Mucosa of descending colon (tissue), 3 donors: ENCODE measurements around the gene YAP1. TPM values are rescaled to one million over a fixed set of nuclear protein-coding genes. Genes with fewer than 3 reads are reported as not detected.

ENCODE experiments used
- ATAC-seq: fragments of 200-7000 bp; cut with Tn5 transposase; one replicate; pipeline ENCODE4 v1.9.1; 2020; ENCODE audit warnings: mild to moderate bottlenecking, moderate library complexity
- DNase-seq, 3 donors: peaks; one replicate each; pipeline ENCODE4 v3.0.0-alpha.2; 2020
- H3K36me3 ChIP-seq: fragments of 200-600 bp; one replicate; pipeline ENCODE4 v1.8.0; 2021; ENCODE audit warnings: low read depth, mild to moderate bottlenecking
- H3K4me1 ChIP-seq: fragments of 200-600 bp; one replicate; pipeline ENCODE4 v1.8.0; 2021; ENCODE audit warnings: low read depth, mild to moderate bottlenecking
- H3K4me3 ChIP-seq: fragments of 200-600 bp; one replicate; pipeline ENCODE4 v1.8.0; 2021; ENCODE audit warnings: mild to moderate bottlenecking
- H3K9me3 ChIP-seq: fragments of 200-600 bp; one replicate; pipeline ENCODE4 v1.8.0; 2021; ENCODE audit warnings: mild to moderate bottlenecking
- intact Hi-C, 2 donors: fragments of 100-400 bp; cut with DNase I in 1 of 2; cut with micrococcal nuclease in 1 of 2; formaldehyde crosslinking; loops; one replicate each; pipeline versions ENCODE4 v1.11.0 to v1.11.1; 2022; cut with DNase I, micrococcal nuclease
- total RNA-seq, 3 donors: library from RNA; stranded (reverse); fragmentation: NEBNext Ultra II Directional in 2 of 3; extraction: Animal tissue kit (Norgen Biotek cat#: 25700) in 2 of 3; gene quantifications; one replicate each; pipeline versions ENCODE4 v1.2.1 to v1.2.4, GENCODE V29; 2021 to 2023
- TF ChIP-seq, protein P1 (sequence below): fragments of 200-600 bp; IDR thresholded peaks from one replicate; pipeline ENCODE4 v1.8.0; 2022; ENCODE audit warnings: antibody characterized with exemption, mild to moderate bottlenecking
- donor health status: DM: no; HTN: no; CAD: no; lungs with moderate emphysema.
- donor health status: DM: no; HTN: no; CAD: no.
- donor health status: DM: no; HTN: yes; CAD: no.

The YAP1 gene
- total RNA-seq, 3 donors from 2014 or later, result 41.3 to 126 (median 52.2) TPM

DNA sequence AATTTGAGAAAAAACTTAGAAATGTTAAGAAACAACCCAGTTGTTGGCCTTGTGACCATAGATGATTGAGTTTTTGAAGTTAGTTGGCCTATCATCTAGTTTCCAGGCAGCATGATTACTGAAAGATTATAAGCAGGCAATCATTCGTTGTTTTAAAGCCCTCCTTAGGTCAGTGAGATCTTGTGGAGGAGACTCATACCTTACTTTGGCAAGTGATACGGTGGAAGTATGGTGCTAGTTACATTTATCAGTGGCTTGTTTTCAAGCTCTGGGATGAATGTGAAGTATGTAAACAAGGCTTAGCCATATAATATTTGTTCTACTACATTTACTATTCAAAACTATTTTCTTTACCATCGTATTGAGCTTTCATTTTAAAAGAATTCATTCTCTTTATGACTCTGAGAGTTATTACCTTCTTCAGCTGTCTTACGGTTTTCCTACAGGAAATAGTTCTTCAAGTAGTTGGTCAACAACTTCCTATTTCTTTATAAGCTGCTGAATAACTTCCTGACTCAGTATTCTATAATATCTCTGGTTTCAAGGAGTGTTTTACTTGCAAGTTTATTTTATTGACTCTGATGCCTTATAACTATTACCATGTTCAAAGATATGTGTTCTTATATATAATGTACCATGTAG, 7.3 kb downstream of the YAP1 start:
- TF ChIP-seq, protein P1, sequence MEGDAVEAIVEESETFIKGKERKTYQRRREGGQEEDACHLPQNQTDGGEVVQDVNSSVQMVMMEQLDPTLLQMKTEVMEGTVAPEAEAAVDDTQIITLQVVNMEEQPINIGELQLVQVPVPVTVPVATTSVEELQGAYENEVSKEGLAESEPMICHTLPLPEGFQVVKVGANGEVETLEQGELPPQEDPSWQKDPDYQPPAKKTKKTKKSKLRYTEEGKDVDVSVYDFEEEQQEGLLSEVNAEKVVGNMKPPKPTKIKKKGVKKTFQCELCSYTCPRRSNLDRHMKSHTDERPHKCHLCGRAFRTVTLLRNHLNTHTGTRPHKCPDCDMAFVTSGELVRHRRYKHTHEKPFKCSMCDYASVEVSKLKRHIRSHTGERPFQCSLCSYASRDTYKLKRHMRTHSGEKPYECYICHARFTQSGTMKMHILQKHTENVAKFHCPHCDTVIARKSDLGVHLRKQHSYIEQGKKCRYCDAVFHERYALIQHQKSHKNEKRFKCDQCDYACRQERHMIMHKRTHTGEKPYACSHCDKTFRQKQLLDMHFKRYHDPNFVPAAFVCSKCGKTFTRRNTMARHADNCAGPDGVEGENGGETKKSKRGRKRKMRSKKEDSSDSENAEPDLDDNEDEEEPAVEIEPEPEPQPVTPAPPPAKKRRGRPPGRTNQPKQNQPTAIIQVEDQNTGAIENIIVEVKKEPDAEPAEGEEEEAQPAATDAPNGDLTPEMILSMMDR, result no peak
- intact Hi-C loops, result no loop called here
- H3K4me1 ChIP-seq, result peaks cover 42% of the 10 kb centered on the region
- no peaks in the 10 kb centered on the region for H3K36me3 ChIP-seq
- H3K4me3 ChIP-seq, result no peak overlapping the region
- no peaks in the 10 kb centered on the region for H3K9me3 ChIP-seq
- ATAC-seq (no peak), DNase-seq (no peak)

DNA sequence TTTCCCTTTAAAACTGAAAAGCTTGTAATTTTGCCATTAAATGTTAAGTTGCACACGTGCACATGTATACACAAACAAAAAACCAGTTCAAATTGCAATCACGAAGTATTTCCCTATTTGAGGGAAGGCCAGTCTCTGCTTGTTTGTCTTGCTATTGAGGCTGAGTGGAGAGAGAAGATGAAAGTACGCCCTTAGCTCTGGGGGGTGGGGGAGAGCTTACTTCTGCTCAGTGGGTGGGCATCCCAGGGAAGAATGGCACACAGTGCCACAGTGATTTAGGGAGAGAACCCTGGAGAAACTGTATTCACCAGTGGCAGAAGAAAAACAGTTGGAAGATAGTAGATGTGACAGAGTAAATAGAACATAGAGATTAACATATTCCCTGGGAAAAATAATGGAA, 8.7 kb downstream of the YAP1 start:
- no peak for ATAC-seq
- no peaks in the 10 kb centered on the region for H3K9me3 ChIP-seq
- DNase-seq, result no peak
- H3K4me1 ChIP-seq, result peaks cover 42% of the 10 kb centered on the region
- H3K4me3 ChIP-seq, result no peak overlapping the region
- intact Hi-C loops, result no loop called here
- TF ChIP-seq, protein P1, result no peak
- H3K36me3 ChIP-seq, result no peaks in the 10 kb centered on the region

DNA sequence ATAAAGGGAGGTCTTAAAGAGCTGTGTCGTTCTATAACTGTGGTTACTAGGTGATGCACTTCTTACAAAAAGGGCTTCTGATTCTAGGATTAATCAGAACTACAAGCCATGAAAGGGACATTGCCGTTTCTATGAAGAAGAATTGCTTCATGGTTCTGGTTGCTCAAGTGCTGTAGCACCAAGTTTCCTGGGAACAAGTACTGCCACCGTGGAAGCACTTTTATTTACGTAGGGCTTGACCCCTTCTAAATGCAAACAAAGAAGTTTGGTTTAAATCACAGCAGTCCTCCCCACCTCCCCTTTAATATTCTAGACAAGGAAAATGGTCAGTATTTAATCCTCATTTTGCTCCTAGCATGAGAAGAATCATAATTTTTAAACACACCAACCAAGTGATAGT, 9.8 kb downstream of the YAP1 start:
- Histone ChIP-seq H3K9me3 (no peaks in the 10 kb centered on the region), H3K4me3 (no peak overlapping the region), H3K36me3 (no peaks in the 10 kb centered on the region), H3K4me1 (peaks cover 41% of the 10 kb centered on the region)
- DNase-seq, result no peak
- intact Hi-C loops, result no loop called here
- ATAC-seq, result no peak
- TF ChIP-seq, protein P1, result no peak

DNA sequence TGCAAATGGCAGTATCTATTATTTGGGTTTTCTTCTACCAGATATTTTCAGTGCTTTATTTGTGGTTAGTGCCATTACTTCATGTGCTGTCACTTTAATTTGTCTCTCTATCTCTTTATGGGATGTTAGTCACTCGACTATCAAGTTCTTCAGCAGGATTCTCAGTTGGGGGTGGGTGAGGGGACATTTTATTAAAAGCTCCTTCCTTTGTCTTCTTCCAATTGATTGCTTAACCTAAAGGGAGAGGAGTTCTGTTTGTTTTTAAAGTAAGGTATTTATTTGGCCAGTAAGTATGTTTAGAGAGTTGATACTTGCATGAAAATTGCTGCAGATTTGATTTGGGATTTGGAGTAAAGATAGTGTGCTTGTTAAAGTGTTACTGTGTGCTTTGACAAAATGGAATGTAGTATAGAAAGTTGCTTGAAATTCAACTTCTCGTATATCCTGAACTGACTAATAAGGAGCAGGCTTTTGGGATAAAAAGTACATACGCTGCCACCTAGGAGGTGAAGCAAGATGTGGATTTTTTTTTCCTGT, 10.3 kb downstream of the YAP1 start:
- Histone ChIP-seq H3K36me3 (no peaks in the 10 kb centered on the region), H3K4me3 (no peak overlapping the region), H3K9me3 (no peaks in the 10 kb centered on the region), H3K4me1 (peaks cover 36% of the 10 kb centered on the region)
- ATAC-seq, result no peak
- DNase-seq, result no peak
- intact Hi-C loops, result no loop called here
- TF ChIP-seq, protein P1, result no peak

DNA sequence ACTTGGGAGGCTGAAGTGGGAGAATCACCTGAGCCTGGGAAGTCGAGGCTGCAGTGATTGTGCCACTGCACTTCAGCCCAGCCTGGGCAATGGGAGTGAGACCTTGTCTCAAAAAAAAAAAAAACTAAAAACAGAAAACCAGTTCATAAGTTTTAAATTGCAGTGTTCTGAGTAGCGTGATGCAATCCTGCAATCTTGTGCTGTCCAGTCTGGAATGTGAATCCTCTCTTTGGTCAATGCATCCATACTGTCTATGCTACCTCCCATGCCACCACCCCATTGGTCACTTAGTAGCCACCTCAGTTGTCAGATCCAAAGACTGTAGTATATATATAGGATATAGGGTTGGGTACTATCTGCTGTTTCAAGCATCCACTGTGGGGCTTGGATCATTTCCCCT, 11.1 kb downstream of the YAP1 start:
- Histone ChIP-seq H3K4me3 (no peak overlapping the region), H3K4me1 (peaks cover 28% of the 10 kb centered on the region), H3K36me3 (no peaks in the 10 kb centered on the region), H3K9me3 (no peaks in the 10 kb centered on the region)
- ATAC-seq (no peak), DNase-seq (no peak)
- TF ChIP-seq, protein P1, result no peak
- intact Hi-C loops, result no loop called here
